Psoas muscle (tissue), 8 donors: Measurements from ENCODE around the gene PILRA. TPM values are rescaled to one million over a fixed set of nuclear protein-coding genes. Genes with fewer than 3 reads are reported as not detected.
"Not testable (repeated sequence)": the region's sequence is repeated elsewhere in the genome, so short reads cannot be mapped to it uniquely, and the experiment has no call there.

Experiments used
- ATAC-seq, 4 donors: fragments of 200-7000 bp; cut with Tn5 transposase; one replicate each; pipeline ENCODE4 v1.9.1; 2020; ENCODE audit warnings: moderate library complexity in 3 of 4, mild to moderate bottlenecking in 2 of 4
- DNase-seq, 2 donors: peaks; one replicate each; pipeline ENCODE4 v3.0.0-alpha.2; 2020
- H3K27ac ChIP-seq: fragments of 200-600 bp; one replicate; pipeline ENCODE4 v1.8.0; 2022
- H3K27me3 ChIP-seq, 3 donors: fragments of 200-600 bp in 1 of 3; one replicate each; pipeline versions ENCODE4 v1.6.1 to v1.8.0; 2013 to 2022; ENCODE audit warnings: low read length in 2 of 3, mild to moderate bottlenecking in 2 of 3, moderate library complexity in 1 of 3; ENCODE audit not compliant: insufficient read depth in 3 of 3
- H3K36me3 ChIP-seq, 2 donors: fragments of 200-600 bp in 1 of 2; one replicate each; pipeline versions ENCODE4 v1.6.1 to v1.8.0; 2013 to 2022; ENCODE audit warnings: low read depth in 1 of 2, mild to moderate bottlenecking in 1 of 2, moderate library complexity in 1 of 2; ENCODE audit not compliant: insufficient read depth in 1 of 2
- H3K4me1 ChIP-seq: fragments of 200-600 bp; one replicate; pipeline ENCODE4 v1.8.0; 2022
- H3K4me3 ChIP-seq: fragments of 200-600 bp; one replicate; pipeline ENCODE4 v1.8.0; 2022; ENCODE audit warnings: mild to moderate bottlenecking
- H3K9me3 ChIP-seq: fragments of 200-600 bp; one replicate; pipeline ENCODE4 v1.8.0; 2022
- WGBS, 3 donors: extraction: QIAGEN DNeasy Blood & Tissue Kit; methylation state at CpG; one replicate each; pipeline versions ENCODE4 v1.1.6 to v1.1.7; 2013; 5-methylcytosine and 5-hydroxymethylcytosine counted together
- intact Hi-C, 2 donors: fragments of 100-400 bp; cut with DNase I; formaldehyde crosslinking; loops; one replicate each; pipeline versions ENCODE4 v1.11.0 to v1.14.2; 2022
- polyA plus RNA-seq, 3 donors: library from polyadenylated mRNA; stranded (reverse); fragments of 200-250 nt; gene quantifications; one replicate each; pipeline ENCODE4 v1.2.3, GENCODE V29; 2013
- total RNA-seq, 4 donors: library from RNA; stranded (reverse); fragmentation: NEBNext Ultra II Directional in 2 of 4; extraction: Animal tissue kit (Norgen Biotek cat#: 25700) in 2 of 4; gene quantifications; one replicate each; pipeline versions ENCODE4 v1.2.1 to v1.2.4, GENCODE V29; 2021 to 2023
- TF ChIP-seq, protein P1 (sequence below): fragments of 200-600 bp; IDR thresholded peaks from one replicate; pipeline ENCODE4 v1.8.0; 2022; ENCODE audit warnings: antibody characterized with exemption
- donor health status: healthy with polysubstance abuse.
- donor health status: DM: no; HTN: no; CAD: no; lungs with moderate emphysema.
- donor health status: Bipolar disorder and iron deficiency.
- donor health status: healthy.
- donor health status: DM: yes; HTN: yes; CAD: no.
- donor health status: DM: no; HTN: no; CAD: no.
- donor health status: DM: no; HTN: no; CAD: no.
- donor health status: DM: yes; HTN: yes; CAD: no.

Gene PILRA
- total and polyA plus RNA-seq, 7 donors = 0.93 to 2.8 (median 2.3) TPM

DNA sequence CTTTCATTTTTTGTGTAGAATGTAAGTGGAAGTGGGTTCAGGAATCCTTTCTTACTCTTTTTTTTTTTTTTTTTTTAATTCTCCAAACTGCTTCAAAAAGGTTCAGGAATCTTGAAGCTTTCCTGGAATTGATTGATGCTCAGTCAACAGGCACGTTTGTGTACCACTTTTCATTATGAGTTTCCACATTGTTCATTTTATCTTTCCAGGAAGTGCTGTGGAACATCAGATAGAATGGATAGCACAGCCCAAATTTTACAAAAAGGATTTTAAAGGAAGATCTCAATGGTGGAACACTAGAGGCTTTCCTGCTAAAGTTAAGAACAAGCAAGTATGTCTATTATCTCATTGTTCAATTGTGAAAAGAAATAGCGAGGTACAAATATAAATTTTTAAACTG lies 64.9 kb downstream of the PILRA start:
- 45 to 52% (median 46%) methylated on average over 2 of the region's 2 CpGs for WGBS, 3 donors
- no peak overlapping the region for H3K4me3 ChIP-seq
- H3K27me3 ChIP-seq = no peaks in the 10 kb centered on the region
- peak overlapping the region; percentile 2 for H3K27ac ChIP-seq
- TF ChIP-seq, protein P1, sequence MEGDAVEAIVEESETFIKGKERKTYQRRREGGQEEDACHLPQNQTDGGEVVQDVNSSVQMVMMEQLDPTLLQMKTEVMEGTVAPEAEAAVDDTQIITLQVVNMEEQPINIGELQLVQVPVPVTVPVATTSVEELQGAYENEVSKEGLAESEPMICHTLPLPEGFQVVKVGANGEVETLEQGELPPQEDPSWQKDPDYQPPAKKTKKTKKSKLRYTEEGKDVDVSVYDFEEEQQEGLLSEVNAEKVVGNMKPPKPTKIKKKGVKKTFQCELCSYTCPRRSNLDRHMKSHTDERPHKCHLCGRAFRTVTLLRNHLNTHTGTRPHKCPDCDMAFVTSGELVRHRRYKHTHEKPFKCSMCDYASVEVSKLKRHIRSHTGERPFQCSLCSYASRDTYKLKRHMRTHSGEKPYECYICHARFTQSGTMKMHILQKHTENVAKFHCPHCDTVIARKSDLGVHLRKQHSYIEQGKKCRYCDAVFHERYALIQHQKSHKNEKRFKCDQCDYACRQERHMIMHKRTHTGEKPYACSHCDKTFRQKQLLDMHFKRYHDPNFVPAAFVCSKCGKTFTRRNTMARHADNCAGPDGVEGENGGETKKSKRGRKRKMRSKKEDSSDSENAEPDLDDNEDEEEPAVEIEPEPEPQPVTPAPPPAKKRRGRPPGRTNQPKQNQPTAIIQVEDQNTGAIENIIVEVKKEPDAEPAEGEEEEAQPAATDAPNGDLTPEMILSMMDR = no peak
- intact Hi-C loops = no loop called here
- no peak for ATAC-seq
- peaks cover 11% of the 10 kb centered on the region for H3K4me1 ChIP-seq
- H3K36me3 ChIP-seq = peaks cover 0 to 18% of the 10 kb centered on the region in 2 donors
- no peak for DNase-seq
- H3K9me3 ChIP-seq = no peaks in the 10 kb centered on the region

DNA sequence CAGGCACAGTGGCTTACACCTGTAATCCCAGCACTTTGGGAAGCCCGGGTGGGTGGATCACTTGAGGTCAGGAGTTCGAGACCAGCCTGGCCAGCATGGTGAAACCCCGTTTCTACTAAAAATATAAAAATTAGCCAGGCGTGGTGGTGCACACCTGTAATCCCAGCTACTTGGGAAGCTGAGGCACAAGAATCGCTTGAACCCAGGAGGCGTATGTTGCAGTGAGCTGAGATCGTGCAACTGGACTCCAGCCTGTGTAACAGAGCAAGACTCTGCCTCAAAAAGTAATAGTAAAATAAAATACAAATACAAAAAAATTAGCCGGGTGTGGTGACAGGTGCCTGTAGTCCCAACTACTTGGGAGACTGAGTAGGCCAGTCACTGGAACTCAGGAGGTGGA lies 65.4 kb downstream of the PILRA start:
- Histone ChIP-seq H3K4me1 (peaks cover 11% of the 10 kb centered on the region), H3K36me3 (peaks cover 0 to 12% of the 10 kb centered on the region in 2 donors)
- H3K4me3 ChIP-seq, intact Hi-C loops, DNase-seq, H3K27me3 ChIP-seq, H3K27ac ChIP-seq, H3K9me3 ChIP-seq, ATAC-seq: not testable (repeated sequence)
- WGBS, 3 donors = 93 to 95% (median 93%) methylated on average over 8 of the region's 8 CpGs

DNA sequence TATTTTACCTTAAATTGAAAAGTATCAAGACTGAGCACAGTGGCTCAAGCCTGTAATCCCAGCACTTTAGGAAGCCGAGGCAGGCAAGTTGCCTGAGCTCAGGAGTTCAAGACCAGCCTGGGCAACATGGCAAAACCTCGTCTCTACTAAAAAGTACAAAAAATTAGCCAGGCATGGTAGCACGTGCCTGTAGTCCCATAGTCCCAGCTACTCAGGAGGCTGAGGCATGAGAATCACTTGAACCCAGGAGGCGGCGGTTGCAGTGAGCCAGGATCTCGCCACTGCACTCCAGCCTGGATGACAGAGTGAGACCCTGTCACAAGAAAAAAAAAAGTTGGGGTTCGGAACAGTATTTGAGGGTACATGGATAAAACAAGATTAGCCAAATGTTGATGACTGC lies 66.0 kb downstream of the PILRA start:
- H3K4me3 ChIP-seq, DNase-seq, H3K27ac ChIP-seq, H3K9me3 ChIP-seq, H3K27me3 ChIP-seq, H3K36me3 ChIP-seq, intact Hi-C loops, ATAC-seq: not testable (repeated sequence)
- WGBS, 3 donors = 82 to 90% (median 86%) methylated on average over 7 of the region's 7 CpGs
- peaks cover 11% of the 10 kb centered on the region for H3K4me1 ChIP-seq

DNA sequence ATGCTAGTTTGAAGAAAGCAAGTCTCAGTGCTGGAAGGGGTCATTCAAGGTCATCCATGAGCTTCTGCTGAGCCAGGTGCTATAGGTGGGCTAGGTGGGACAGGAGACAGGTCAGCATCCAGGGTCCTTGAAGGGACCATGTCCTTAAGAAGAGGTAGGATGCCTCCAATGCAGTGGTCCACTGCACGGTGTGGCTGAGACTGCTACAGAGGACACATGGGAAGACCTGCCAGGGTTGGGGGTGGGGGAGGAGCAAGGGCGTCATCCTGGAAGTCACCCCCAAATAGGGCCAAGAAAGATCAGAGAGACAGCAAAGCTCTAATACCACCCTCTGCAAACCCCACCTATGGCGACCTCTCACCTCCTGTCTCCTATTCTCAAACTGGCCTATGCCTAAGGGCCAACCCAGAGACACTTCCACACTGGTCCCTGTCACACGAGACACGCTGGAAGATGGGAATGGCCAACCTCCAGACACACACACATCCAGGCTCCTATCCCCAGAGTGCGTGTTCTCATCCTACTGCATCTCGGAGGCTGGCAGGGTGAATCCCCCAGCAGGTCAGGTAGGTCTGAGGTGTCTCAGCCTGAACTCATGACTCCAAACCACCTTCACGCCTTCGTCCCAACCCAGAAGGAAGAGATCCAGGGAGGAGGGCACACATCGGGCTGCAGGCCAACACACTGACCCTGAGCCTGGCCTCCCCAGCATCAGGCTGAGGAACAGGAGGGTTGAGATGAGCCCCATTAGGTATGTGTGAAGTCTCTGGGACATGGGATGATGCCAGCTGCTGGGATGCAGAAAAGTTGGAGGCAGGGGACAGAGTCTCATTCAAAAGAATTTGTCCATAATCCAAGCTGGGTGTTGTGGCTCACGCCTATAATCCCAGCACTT lies 68.6 kb downstream of the PILRA start:
- TF ChIP-seq, protein P1 = no peak
- intact Hi-C loops = no loop called here
- DNase-seq (no peak), ATAC-seq (no peak)
- no peaks in the 10 kb centered on the region for H3K9me3 ChIP-seq
- 75 to 89% (median 84%) methylated on average over 11 of the region's 11 CpGs for WGBS, 3 donors
- peaks cover 3% of the 10 kb centered on the region for H3K4me1 ChIP-seq
- no peak overlapping the region for H3K4me3 ChIP-seq
- no peaks in the 10 kb centered on the region for H3K27me3 ChIP-seq
- no peak overlapping the region for H3K27ac ChIP-seq
- no peaks in the 10 kb centered on the region for H3K36me3 ChIP-seq

DNA sequence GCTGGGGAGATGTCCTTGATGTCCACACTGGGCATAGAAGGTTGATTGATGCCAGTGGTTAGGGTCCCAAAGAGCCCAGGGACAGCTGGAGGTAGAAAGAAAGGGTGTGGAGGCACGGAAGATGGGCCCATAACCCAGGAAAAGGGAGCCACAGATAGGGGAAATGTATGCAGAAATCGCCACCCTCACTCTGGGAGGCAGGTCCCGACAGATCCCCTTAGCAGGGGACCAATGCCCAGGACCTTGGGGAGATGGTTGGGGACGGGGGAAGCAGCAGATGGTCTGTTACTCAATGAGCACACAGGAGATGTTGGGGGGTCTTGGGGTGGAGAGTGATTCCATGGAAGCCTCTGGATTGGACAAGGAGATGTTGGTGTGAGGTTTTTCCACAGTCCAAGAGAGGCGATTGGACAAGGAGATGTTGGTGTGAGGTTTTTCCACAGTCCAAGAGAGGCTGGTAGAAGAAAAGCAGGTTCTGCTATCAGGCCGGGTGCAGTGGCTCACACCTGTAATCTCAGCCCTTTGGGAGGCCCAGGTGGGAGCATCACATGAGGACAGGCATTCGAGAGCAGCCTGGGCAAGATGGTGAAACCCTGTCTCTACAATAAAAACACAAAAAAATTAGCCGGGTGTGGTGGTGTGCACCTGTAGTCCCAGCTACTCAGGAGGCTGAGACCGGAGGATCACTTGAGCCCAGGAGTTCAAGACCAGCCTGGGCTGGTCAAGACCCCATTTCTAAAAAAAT lies 70.0 kb downstream of the PILRA start:
- no peak for DNase-seq
- TF ChIP-seq, protein P1 = no peak
- no peaks in the 10 kb centered on the region for H3K27me3 ChIP-seq
- ATAC-seq = no peak
- H3K4me1 ChIP-seq = peaks cover 3% of the 10 kb centered on the region
- WGBS, 3 donors = 90 to 94% (median 93%) methylated on average over 9 of the region's 9 CpGs
- peak overlapping the region; percentile 49 for H3K27ac ChIP-seq
- H3K4me3 ChIP-seq = no peak overlapping the region
- H3K36me3 ChIP-seq = no peaks in the 10 kb centered on the region
- H3K9me3 ChIP-seq = no peaks in the 10 kb centered on the region
- intact Hi-C loops = no loop called here
